ENCODE data around the gene NACA. TPM values are rescaled to one million over a fixed set of nuclear protein-coding genes. Genes with fewer than 3 reads are reported as not detected.

NACA gene
- total RNA-seq: 1,082 and 1,143 TPM in 2 replicates

GRCh38 chr12:56724972-56725722, at the start of gene NACA:
NACA (minus strand) TSS chr12:56725299; CDS start chr12:56724521, 778 bp downstream.

GRCh38 chr12:56751712-56752598, 26.9 kb upstream of the NACA start, which contains the start of gene PRIM1:
PRIM1 (minus strand) TSS chr12:56752323; CDS start chr12:56752298, 25 bp downstream.

GRCh38 chr12:56688129-56688845, 36.8 kb downstream of the NACA start, which contains the start of gene PTGES3:
PTGES3 (minus strand) TSS chr12:56688284; CDS start chr12:56687999, 285 bp downstream.

Small RNA genes within 50 kb of the gene (small RNA-seq; reads per million reads assigned to genes)
- not detected for gene RN7SL809P

Other genes with a start within 250 kb of the NACA start
- gene GLS2, start 237.1 kb downstream of the NACA start, total RNA-seq: not detected in 2 replicates
- gene RBMS2, start 203.5 kb downstream of the NACA start, total RNA-seq: 49.0 and 59.4 TPM in 2 replicates
- gene BAZ2A, start 95.0 kb downstream of the NACA start, total RNA-seq: 56.8 and 60.8 TPM in 2 replicates
- gene ATP5F1B, start 79.3 kb downstream of the NACA start, total RNA-seq: 493 and 570 TPM in 2 replicates
- gene PTGES3, start 37.0 kb downstream of the NACA start, total RNA-seq: 85.3 and 123 TPM in 2 replicates
- gene PRIM1, start 27.0 kb upstream of the NACA start, total RNA-seq: 9.1 and 14.4 TPM in 2 replicates
- under 0.01 TPM in 1 of 2 replicates, not detected in the other for gene HSD17B6, start 38.0 kb upstream of the NACA start, total RNA-seq
- gene SDR9C7, start 209.1 kb upstream of the NACA start, total RNA-seq: not detected in 2 replicates
- under 0.01 TPM in 1 of 2 replicates, not detected in the other for gene RDH16, start 232.3 kb upstream of the NACA start, total RNA-seq

Data from vein endothelial cell (primary cell).